ENCODE measurements around the gene EIF5A2. TPM values are rescaled to one million over a fixed set of nuclear protein-coding genes. Genes with fewer than 3 reads are reported as not detected.

The EIF5A2 gene
- total and polyA plus RNA-seq, 12 donors, result 1.6 to 14.8 (median 8.5) TPM

- Histone ChIP-seq H3K27me3 (no peaks in the 10 kb centered on the region), H3K27ac (no peak overlapping the region), H3K4me1 (peaks cover 0 to 32% (median 21%) of the 10 kb centered on the region in 9 donors), H3K9me3 (no peaks in the 10 kb centered on the region), H3K4me3 (no peak overlapping the region), H3K36me3 (peaks cover 0 to 38% (median 29%) of the 10 kb centered on the region in 9 donors)
- ATAC-seq (no peak), DNase-seq (no peak)
- intact Hi-C loops (cut with DNase I), result no loop called here
- 89% methylated on average over 6 of the region's 6 CpGs for WGBS, 2 donors
- no peak for TF ChIP-seq CTCF (IDR thresholded peaks at IDR 0.05)
Observed at GRCh38 chr3:170864525-170865208, 43.8 kb downstream of the EIF5A2 start.

- no peak for ATAC-seq
- 80 to 85% methylated on average over 4 of the region's 4 CpGs for WGBS, 2 donors
- intact Hi-C loops (cut with DNase I), result no loop called here
Observed at GRCh38 chr3:170863816-170864215, 44.6 kb downstream of the EIF5A2 start.

GRCh38 chr3:170862618-170863374 lies 45.6 kb downstream of the EIF5A2 start:
- TF ChIP-seq CTCF (IDR thresholded peaks at IDR 0.05), result no peak
- no peak overlapping the region for H3K27ac ChIP-seq
- no peaks in the 10 kb centered on the region for H3K27me3 ChIP-seq
- peak in 3 of 8 donors; percentile 40 to 47 (median 45) for ATAC-seq
- no peaks in the 10 kb centered on the region for H3K9me3 ChIP-seq
- H3K4me1 ChIP-seq, result peaks cover 0 to 16% (median 6%) of the 10 kb centered on the region in 9 donors
- H3K36me3 ChIP-seq, result peaks cover 0 to 32% (median 25%) of the 10 kb centered on the region in 9 donors
- no peak overlapping the region for H3K4me3 ChIP-seq
- WGBS, 2 donors, result 46 to 56% methylated on average over 10 of the region's 10 CpGs
- intact Hi-C loops (cut with DNase I), result no loop called here
- DNase-seq, result no peak

More at GRCh38 chr3:170863816-170864215, 44.6 kb downstream of the EIF5A2 start:
- Histone ChIP-seq H3K9me3 (no peaks in the 10 kb centered on the region), H3K4me1 (peaks cover 0 to 27% (median 15%) of the 10 kb centered on the region in 9 donors), H3K27ac (no peak overlapping the region), H3K27me3 (no peaks in the 10 kb centered on the region), H3K36me3 (peaks cover 0 to 38% (median 29%) of the 10 kb centered on the region in 9 donors), H3K4me3 (no peak overlapping the region)
- no peak for TF ChIP-seq CTCF (IDR thresholded peaks at IDR 0.05)
- DNase-seq, result no peak

- H3K27me3 ChIP-seq, result no peaks in the 10 kb centered on the region
- H3K9me3 ChIP-seq, result no peaks in the 10 kb centered on the region
- TF ChIP-seq CTCF (IDR thresholded peaks at IDR 0.05), result no peak
- no peak overlapping the region for H3K4me3 ChIP-seq
- no peaks in the 10 kb centered on the region for H3K4me1 ChIP-seq
- WGBS, 2 donors, result 90 to 95% methylated on average over 5 of the region's 5 CpGs
- intact Hi-C loops (cut with DNase I), result no loop called here
- no peak overlapping the region for H3K27ac ChIP-seq
- ATAC-seq (no peak), DNase-seq (no peak)
- H3K36me3 ChIP-seq, result no peaks in the 10 kb centered on the region
Observed at GRCh38 chr3:170858599-170858998, 49.8 kb downstream of the EIF5A2 start.

Measured in heart right ventricle (tissue), 16 donors.